Activated CD4-positive, CD25-positive, alpha-beta regulatory T cell (primary cell): ENCODE results near the gene TMED1.

ENCODE experiments used
- DNase-seq, 4 experiments: peaks; one replicate each; lab custom pipeline; 2025; lab: John Stamatoyannopoulos, UW

TMED1 gene

GRCh38 chr19:10831987-10832938 lies 3.7 kb downstream of the TMED1 start:
- no peak for DNase-seq

DNA sequence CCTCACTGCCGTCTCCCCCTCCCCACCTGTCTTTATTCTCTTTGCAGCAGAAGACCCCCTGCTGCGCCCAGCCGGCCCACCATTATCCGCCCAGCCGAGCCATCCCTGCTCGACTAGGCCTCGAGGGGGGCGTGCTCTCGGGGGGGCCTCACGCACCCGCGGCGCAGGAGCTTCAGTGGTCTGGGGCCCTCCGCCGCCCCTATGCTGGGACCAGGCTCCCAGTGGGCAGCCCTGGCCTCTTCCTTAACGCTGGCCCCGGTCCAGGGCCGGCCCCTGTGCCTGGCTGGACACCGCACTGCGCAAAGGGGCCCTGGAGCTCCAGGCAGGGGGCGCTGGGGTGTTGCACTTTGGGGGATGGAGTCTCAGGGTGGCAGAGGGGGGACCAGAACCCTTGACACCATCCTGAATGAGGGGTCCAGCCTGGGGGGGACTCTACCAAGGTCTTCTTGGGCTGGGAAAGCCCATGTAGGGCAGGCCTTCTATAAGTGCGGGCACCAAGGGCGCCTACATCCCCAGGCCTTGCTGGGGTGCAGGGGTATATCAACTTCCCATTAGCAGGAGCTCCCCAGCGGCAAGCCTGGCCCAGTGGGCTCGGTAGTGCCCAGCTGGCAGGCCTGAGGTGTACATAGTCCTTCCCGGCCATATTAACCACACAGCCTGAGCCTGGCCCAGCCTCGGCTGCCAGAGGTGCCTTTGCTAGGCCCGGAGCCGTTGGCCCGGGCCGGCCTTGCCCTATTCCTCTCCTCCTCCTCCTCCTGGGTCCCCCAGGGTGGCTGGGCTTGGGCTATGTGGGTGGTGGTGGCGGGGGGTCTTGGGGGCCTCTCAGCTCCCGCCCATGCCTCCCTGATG lies 4.9 kb downstream of the TMED1 start:
- DNase-seq: no peak

DNA sequence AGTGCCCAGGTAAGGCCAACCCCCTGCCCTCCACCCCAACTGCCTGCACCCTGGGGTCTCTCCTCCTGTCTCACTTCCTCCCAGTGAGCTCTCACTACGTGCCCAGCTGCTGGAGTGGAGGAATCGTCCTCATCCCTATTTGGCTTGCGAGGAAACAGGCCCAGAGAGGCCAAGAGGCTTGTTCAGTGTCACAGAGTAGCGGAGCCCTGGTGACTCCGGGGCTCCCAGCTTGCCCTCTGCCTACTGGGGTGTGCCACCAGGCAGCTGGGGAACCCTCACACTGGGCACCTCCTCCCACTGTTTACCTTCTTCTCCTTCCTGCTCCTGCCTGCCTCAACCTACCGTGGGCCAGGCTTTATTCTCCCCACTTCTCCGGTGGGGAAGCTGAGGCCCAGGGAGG lies 5.6 kb downstream of the TMED1 start:
- no peak for DNase-seq

DNA sequence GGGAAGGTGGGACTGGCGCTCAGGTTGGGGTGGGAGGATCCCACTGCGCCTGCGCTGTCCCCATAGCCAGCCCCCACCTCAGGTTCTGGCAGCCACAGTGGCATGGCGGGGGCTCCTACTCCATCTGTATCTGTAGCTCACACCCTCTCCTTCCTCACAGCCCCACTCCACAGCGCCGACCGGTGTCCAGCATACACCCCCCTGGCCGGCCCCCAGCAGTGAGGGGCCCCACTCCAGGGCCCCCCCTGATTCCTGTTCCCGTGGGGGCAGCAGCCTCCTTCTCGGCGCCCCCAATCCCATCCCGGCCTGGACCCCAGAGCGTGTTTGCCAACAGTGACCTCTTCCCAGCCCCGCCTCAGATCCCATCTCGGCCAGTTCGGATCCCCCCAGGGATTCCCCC lies 6.0 kb downstream of the TMED1 start:
- DNase-seq: no peak

DNA sequence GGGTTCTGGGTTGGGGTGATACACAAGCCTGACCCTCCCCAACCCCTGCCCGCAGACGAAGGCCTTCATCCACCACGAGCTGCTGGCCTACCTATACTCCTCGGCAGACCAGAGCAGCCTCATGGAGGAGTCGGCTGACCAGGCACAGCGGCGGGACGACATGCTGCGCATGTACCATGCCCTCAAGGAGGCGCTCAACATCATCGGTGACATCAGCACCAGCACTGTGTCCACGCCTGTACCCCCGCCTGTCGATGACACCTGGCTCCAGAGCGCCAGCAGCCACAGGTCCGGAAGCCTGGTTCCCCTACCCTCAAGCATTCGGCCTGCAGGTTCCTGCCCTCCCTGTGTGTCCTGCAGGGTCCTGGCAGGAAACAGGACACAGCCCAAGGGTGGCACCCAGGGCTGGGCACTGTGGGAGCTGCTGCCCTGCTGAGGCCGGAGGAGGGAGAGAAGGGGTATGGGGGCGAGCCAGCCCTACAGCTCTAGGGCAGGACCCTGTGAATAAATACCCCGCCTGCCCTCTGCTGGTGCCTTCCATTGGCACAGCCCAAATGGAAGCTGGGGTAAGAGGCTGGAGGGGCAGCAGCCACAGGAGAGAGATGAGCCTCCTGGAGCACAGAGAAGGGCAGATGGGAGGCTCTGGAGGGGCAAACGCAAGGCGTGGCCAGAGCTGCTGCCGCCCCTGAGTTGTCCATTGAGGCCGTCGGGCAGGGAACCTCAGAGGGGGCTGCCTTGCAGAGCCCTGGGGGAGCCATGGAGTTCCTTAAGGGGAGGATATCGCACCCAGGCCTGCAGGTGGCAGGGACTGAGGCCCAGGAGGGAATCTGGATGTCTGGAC lies 6.8 kb downstream of the TMED1 start:
- no peak for DNase-seq

DNA sequence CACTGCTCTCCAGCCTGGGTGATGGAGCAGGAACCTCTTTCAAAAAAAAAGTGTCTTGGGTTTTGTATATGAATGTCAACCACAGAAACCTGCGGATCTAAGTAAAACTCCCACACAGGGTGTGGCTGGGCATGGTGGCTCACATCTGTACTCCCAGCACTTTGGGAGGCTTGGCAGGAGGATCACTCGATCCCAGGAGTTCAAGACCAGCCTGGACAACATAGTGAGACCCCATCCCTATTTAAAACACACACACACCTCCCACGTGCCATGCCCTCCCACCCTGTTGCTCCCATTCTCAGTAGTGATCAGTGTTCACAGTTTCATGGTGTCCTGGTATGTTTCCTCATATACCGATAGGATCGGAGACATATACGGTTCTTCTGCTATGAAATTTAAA lies 9.2 kb downstream of the TMED1 start:
- DNase-seq: no peak

DNA sequence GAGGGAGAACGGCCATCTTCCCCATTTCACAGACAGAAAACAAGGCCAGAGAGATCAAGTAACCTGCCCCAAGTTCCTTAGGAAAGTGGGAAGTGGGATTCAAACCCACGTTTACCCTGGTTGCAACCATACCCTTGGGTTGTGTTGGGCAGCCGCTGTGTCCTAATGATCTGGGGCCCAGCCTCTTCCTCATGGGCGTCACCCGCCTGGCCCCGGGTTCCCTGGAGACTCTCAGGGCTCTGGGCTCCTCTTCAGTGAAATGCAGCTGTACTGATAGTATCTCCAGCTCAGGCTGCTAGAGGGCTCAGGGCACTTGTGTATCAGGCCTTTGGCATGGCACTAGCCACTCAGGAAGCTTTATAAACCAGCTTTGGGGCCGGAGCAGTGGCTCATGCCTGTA lies 9.8 kb downstream of the TMED1 start:
- DNase-seq: no peak

- no peak for DNase-seq
These were observed 12.3 kb downstream of the TMED1 start for GRCh38 chr19:10823690-10824089.

DNA sequence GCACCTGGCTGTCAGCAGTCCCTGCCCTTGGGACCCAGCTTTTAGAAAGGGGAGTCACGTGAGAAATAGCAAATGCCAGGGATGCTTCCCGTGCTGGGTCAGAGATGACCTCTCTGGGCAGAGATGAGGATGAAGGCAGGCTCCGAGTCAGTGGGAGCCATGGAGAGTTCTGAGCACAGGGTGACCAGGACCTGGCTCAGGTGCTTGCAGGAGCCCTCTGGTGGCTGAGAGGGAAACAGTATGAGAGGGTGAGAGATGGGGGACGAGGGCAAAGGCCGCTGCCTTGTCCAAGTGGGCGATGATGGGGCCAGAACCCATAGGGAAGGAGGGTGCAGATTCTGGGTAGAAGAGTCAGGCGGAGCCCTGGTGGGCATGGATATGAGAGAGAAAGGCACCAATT lies 15.8 kb downstream of the TMED1 start:
- DNase-seq: no peak

DNA sequence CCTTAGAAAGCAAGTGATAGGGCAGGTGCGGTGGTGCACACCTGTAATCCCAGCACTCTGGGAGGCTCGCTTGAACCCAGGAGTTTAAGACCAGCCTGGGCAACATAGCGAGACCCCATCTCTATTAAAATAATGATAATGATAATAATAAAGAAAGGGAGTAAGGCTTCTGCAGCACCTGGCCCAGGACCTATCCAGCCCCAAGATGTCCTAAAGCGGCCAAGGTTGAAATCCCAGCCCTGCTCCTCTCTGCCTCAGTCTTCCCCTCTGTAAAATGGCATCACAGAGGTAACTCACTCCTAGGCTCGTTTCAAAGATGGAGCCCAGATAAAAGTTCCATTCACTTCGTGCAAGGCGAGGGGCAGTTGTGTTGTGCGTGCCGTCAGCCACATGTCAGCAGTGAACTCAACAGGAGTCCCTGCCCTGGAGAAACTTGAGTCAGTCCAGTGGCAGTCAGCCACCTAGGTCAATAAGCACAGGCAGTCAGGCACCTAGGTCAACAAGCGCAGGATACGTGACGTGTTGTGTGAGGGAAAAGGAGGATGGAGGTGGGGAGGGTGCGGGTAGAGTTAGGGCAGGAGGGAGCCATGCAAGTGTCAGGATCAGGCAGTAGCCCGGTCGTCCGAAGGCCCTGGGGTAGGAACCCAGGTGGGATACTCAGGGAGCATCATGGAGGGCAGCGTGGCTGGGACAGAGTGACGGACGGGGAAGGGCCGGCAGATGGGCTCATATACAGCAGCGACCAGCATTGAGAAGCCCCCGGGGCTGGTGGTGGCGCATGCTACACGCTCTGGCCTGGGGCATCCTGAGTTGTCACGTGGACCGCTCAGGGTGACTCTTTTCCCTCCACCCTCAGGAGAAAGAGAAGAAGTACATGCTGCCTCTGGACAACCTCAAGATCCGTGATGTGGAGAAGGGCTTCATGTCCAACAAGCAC lies 16.6 kb downstream of the TMED1 start:
- no peak for DNase-seq

- no peak for DNase-seq
These were observed 17.5 kb downstream of the TMED1 start for GRCh38 chr19:10818301-10819123.

DNA sequence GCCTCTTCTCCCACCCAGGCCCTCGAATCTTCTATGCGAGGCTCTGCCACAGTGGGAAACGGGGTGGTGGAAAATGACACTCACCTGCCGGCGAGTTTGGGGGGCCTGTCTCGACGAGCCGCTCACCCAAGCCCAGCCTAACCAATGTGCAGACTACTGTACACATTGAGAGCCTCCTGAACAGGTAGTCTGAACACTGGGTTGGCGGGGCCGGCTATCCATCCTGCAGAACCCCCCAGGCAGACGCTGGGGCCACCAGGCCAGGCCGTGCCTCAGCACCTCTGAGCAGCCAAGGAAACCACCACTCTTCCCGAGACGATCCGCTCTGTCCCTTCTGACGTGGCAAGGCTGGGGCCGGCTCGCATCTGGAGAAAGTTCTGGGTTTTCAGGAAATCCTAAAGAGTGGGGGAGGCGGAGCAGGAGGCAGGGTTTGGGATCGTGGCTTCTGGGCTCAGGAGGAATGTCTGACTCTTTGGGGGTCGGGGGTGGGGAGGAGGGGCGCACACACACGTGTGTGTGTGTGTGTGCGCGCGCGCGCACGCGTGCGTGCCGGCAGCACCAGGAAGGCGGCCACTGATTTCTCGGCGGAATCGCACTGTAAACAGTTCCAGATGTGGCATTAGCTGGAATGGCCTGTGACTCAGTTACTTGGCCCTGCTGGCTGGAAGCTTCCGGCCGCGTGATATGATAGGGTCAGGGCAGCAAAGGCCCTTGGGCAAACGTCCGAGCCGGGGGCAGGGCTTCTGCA lies 18.5 kb downstream of the TMED1 start:
- DNase-seq: no peak

- no peak for DNase-seq
These were observed 19.3 kb downstream of the TMED1 start for GRCh38 chr19:10816691-10817090.

DNA sequence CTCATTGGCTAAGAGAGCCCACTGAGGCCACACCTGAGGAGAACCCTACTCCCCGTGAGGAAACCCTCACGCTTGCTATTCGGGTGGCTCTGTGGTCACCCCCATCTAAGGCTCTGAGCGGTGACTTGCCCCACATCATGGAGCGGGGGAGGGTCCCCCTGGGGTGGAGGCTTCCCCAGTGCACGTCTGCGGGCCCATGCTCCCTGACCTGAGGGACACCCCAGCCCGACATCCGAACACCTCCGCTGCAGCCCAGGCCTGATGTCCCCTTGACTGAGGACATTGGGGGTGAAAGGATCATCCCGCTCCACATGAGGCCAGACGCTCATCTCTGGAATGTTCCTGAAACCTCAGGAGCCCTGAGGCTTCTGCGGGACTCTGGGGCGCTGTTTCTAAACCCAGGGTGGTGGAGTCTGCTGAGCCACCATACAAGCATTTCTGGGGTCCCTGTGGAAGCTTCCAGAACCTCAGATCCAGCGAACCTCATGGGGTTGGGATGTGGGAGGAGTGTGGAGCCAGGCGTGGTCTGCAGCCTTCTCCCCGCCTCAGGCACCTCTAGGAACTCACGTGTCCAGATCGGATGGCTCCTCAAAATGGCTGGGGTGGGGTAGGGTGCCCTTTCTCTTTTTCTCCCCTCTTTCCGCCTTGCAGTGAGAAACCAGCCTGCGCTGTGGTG lies 19.9 kb downstream of the TMED1 start:
- no peak for DNase-seq

DNA sequence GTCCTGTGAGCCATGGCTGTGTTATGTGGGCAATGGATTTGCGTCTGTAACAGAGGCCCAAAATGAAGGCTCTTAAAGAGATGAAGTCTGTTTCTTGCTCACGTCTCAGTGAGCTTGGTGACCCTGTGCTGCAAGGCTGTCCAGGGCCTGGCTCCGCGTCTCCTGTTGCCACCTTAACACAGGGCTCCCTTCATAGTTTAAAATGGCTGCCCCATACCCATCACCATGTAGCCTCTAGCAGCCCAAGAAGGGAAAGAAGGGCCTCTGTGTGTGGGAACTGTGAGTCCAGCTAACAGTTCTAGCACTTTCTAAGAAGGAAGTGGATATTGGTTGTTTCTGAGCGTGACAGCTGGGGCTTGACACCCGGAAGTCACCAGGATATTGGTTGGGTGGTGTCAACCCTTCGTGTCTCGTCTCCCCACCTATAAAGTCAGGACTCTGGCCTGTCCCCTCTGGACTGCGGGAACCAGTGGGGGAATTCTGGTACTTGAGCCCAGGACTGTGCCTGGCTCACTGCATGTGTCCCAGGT lies 20.9 kb downstream of the TMED1 start:
- no peak for DNase-seq

DNA sequence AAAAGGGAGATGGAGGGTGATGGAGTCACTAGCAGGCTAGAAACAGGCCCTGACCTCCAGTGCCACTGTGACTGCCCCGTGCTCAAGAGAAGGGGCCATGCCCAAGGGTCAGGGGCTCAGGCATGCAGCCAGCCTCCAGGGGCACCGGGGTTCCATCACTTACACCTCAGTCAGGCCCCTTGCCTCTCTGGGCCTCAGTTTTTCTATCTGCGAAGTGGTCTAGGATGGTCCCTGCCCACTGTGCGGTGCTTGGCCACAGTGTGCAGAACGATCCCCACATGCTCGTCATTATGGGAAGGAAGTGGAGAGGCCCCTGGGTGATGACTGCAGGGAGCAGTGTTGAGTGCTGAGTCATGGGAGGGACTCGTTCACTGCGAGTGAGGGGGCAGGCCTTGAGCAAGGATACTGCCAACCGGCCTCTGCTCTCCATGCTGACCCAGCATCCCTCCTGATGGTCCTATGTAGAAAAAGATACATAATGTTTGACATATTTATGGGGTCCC lies 23.1 kb downstream of the TMED1 start:
- DNase-seq: no peak

DNA sequence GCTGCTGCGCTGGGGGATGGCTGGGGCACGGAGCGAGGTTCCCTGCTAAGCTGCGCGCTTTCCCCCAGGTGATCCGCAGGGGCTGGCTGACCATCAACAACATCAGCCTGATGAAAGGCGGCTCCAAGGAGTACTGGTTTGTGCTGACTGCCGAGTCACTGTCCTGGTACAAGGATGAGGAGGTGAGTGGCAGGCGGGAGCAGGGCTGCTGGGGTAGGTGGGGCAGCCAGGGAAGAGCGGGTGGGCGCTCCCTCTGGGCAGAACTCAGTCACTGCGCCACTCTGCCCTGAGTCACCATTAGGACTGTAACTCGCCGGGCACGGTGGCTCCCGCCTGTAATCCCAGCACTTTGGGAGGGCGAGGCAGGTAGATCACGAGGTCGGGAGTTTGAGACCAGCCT lies 23.8 kb downstream of the TMED1 start:
- DNase-seq: no peak

DNA sequence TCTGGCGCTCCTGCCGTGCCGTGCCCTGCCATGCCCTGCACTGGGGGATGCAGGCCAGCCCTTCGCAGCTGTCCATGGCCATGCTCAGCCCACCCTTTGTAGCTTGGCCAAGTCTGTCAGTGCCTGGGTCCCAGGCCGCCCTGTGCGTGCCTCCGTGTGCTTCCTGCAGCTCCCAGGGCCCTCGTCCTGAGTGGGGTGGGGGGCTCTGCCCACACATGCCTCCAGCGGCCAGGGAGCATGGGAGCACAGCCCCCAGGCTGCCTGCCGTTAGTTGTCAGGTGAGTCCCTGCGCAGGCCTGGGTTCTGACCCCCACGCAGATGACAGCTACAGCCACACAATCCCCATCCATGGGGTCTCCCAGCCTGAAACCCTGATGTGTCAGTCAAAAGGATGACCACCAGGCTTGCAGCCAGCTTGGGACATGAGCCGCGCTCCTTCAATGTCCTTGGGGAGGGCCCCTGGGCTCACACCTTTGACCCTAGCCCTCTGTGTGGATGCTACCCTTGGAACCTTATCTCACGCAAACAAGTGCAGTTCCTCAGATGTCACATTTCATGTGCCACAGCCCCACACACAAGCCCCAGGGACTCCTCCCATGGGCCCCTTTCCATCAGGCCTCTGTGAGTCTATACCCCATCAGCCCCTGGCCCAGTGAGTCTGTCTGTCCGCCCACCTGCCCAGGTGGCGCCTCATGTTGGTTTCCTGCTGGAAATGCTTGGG lies 24.5 kb downstream of the TMED1 start:
- no peak for DNase-seq
